T47D (cell line): ENCODE measurements around the gene LIPM.

Source experiments
- DNase-seq, 2 experiments: peaks; one replicate each; pipeline versions ENCODE4 v3.0.0 to v3.0.0-alpha.2; 2011 to 2012; ENCODE audit warnings: low read depth in 1 of 2, low spot score in 1 of 2
- JUND ChIP-seq: IDR thresholded peaks from 2 replicates; pipeline ENCODE4 v1.6.1; 2012; ENCODE audit warnings: low read depth
- in situ Hi-C: cut with HindIII; loops from 2 replicates; pipeline ENCODE4 v1.10.0; 2016; ENCODE audit warnings: low sequenced_read_pairs, low pct_unique_long_range_greater_than_20kb

Gene LIPM

GRCh38 chr10:88802523-88803285, at the start of gene LIPM:
LIPM (plus strand) TSS chr10:88802730; CDS start chr10:88802897, 167 bp downstream.
- in situ Hi-C loops: no loop called here
- no peak for TF ChIP-seq JUND
- DNase-seq: no peak

- no peak for DNase-seq
- no peak for TF ChIP-seq JUND
- in situ Hi-C loops: no loop called here
These were observed 48.2 kb upstream of the LIPM start for GRCh38 chr10:88754287-88754686.

- in situ Hi-C loops: no loop called here
- DNase-seq: no peak
- TF ChIP-seq JUND: no peak
These were observed 46.8 kb upstream of the LIPM start for GRCh38 chr10:88755753-88756152.

- in situ Hi-C loops: no loop called here
- TF ChIP-seq JUND: no peak
- no peak for DNase-seq
These were observed 45.9 kb upstream of the LIPM start for GRCh38 chr10:88756660-88757059.

- no peak for TF ChIP-seq JUND
- in situ Hi-C loops: no loop called here
These were observed 43.0 kb upstream of the LIPM start, which contains the start of gene LIPN for GRCh38 chr10:88759366-88760101. LIPN (plus strand) TSS chr10:88760020; CDS start chr10:88761406, 1,386 bp downstream.

GRCh38 chr10:88762906-88763305, 39.6 kb upstream of the LIPM start:
- no peak for TF ChIP-seq JUND
- no peak for DNase-seq
- in situ Hi-C loops: no loop called here

More at GRCh38 chr10:88759366-88760101, 43.0 kb upstream of the LIPM start, which contains the start of gene LIPN:
- DNase-seq: no peak

- no peak for TF ChIP-seq JUND
- no peak for DNase-seq
- in situ Hi-C loops: no loop called here
These were observed 39.1 kb upstream of the LIPM start for GRCh38 chr10:88763441-88763840.

- in situ Hi-C loops: no loop called here
- TF ChIP-seq JUND: no peak
- DNase-seq: no peak
These were observed 38.4 kb upstream of the LIPM start for GRCh38 chr10:88764110-88764509.

- in situ Hi-C loops: no loop called here
- no peak for DNase-seq
- no peak for TF ChIP-seq JUND
These were observed 36.7 kb upstream of the LIPM start for GRCh38 chr10:88765816-88766215.

GRCh38 chr10:88769384-88769783, 33.1 kb upstream of the LIPM start:
- DNase-seq: no peak
- in situ Hi-C loops: no loop called here
- TF ChIP-seq JUND: no peak

- no peak for TF ChIP-seq JUND
- in situ Hi-C loops: no loop called here
- no peak for DNase-seq
These were observed 21.3 kb upstream of the LIPM start for GRCh38 chr10:88781206-88781605.

- in situ Hi-C loops: no loop called here
- TF ChIP-seq JUND: no peak
These were observed 20.3 kb upstream of the LIPM start for GRCh38 chr10:88782222-88782621.

GRCh38 chr10:88783724-88784123, 18.8 kb upstream of the LIPM start:
- TF ChIP-seq JUND: no peak
- in situ Hi-C loops: no loop called here
- no peak for DNase-seq

More at GRCh38 chr10:88782222-88782621, 20.3 kb upstream of the LIPM start:
- DNase-seq: no peak
